Panc1 (cell line): ENCODE measurements around the gene S100A10.

Experiments used
- POLR2AphosphoS5 ChIP-seq: IDR thresholded peaks from 2 replicates; pipeline ENCODE4 v1.6.1; 2012; ENCODE audit warnings: mild to moderate bottlenecking, low read depth, low read length, moderate library complexity
- SIN3A ChIP-seq: IDR thresholded peaks from 2 replicates; pipeline ENCODE4 v1.6.1; 2012; ENCODE audit warnings: low read depth, mild to moderate bottlenecking, low read length, moderate library complexity, borderline replicate concordance; ENCODE audit not compliant: insufficient read depth
- TCF7L2 ChIP-seq: IDR thresholded peaks from 2 replicates; pipeline ENCODE4 v1.6.1; 2011; ENCODE audit warnings: mild to moderate bottlenecking, low read depth, low read length, inconsistent platforms
- TF ChIP-seq, protein P1 (sequence below): fragments of 450-650 bp; IDR thresholded peaks from 2 replicates; pipeline ENCODE4 v1.5.1; 2017; ENCODE audit warnings: mild to moderate bottlenecking

DNA sequence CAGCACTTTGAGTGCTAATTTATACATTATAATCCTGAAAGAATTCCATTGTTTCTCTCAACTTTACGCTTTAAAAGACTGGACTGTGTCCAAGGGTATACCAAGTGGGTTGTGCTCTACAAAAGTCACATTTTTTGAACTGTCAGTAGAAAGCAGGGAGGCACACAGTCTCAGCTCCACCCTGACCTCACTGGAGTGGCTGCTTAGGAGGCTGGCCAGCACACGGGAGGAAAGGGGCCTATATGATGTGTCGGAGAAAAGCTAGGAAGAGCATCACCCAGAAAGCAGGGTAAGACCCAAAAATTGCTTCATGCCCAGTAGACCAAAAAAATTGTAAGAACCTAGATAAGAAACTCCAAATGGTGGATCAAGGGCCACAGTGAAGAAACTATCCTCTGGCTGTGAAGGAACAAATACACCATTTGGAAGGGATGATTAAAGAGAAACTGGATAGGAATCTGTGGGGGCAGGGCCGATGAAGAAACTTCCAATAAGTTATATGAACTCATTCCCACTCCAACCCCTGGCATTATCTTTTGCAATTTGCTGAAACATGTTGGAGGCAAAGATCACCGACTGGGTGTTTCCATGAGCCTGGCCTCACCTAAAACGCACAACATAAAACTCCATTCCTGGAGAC lies 1.9 kb downstream of the S100A10 start:
- no peak for TF ChIP-seq POLR2AphosphoS5
- TF ChIP-seq, protein P1, sequence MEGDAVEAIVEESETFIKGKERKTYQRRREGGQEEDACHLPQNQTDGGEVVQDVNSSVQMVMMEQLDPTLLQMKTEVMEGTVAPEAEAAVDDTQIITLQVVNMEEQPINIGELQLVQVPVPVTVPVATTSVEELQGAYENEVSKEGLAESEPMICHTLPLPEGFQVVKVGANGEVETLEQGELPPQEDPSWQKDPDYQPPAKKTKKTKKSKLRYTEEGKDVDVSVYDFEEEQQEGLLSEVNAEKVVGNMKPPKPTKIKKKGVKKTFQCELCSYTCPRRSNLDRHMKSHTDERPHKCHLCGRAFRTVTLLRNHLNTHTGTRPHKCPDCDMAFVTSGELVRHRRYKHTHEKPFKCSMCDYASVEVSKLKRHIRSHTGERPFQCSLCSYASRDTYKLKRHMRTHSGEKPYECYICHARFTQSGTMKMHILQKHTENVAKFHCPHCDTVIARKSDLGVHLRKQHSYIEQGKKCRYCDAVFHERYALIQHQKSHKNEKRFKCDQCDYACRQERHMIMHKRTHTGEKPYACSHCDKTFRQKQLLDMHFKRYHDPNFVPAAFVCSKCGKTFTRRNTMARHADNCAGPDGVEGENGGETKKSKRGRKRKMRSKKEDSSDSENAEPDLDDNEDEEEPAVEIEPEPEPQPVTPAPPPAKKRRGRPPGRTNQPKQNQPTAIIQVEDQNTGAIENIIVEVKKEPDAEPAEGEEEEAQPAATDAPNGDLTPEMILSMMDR = no peak
- TF ChIP-seq SIN3A = no peak
- TF ChIP-seq TCF7L2 = no peak
